Left forelimb (tissue), 1 donor: ENCODE results near the gene DAB1.

Experiments used
- DNase-seq: peaks from one replicate; pipeline ENCODE4 v3.0.0-alpha.2; 2018; ENCODE audit warnings: low spot score

The DAB1 gene

DNA sequence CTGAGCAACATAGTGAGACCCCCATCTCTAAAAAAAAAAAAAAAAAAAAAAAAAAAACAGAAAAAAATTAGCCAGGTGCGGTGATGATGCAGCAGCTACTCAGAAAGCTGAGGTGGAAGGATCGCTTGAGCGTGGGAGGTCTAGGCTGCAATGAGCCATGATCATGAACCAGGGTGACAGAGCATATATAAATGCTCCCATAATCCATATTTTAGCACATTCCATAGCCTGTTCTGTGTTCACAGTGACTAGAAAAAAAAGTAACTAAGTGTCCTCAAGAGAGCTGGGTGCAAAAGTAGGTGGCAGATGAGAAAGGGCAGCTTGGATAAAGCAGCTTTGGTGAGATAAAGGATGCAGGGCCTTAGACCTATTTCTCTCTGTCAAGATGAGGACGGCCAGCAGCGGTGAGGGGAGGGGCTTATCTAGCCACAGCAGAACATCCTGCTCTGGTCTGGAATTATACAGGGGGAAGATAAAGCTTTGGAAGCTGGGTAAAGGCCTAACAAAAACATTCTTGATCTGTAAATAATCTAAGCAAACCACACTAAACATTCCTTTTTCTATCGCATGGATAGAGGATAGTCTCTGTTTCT lies 205.3 kb downstream of the DAB1 start:
- no peak for DNase-seq

- no peak for DNase-seq
Observed at GRCh38 chr1:57217905-57218304, 206.0 kb downstream of the DAB1 start.

GRCh38 chr1:57214951-57215575 lies 208.8 kb downstream of the DAB1 start:
- no peak for DNase-seq

DNA sequence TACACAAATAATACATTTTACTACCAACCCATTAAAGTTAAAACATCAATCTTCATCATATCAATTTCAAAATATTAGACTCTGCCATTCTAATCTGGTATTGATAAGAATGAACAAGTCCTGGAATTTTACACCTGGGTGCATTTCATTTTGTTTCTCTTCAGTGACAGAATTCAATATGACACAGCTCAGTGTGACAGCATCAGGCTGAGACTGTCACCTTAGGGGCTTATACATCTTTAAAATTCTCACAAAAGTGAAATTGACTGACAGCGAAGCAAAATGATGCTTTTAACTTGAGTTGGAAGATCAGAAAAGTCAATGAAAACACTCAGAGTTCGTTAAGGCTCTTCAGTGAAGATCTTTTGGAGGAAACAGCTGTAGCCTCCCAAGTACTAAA lies 213.0 kb downstream of the DAB1 start:
- DNase-seq, result no peak

GRCh38 chr1:57209495-57209894 lies 214.4 kb downstream of the DAB1 start:
- DNase-seq, result no peak

DNA sequence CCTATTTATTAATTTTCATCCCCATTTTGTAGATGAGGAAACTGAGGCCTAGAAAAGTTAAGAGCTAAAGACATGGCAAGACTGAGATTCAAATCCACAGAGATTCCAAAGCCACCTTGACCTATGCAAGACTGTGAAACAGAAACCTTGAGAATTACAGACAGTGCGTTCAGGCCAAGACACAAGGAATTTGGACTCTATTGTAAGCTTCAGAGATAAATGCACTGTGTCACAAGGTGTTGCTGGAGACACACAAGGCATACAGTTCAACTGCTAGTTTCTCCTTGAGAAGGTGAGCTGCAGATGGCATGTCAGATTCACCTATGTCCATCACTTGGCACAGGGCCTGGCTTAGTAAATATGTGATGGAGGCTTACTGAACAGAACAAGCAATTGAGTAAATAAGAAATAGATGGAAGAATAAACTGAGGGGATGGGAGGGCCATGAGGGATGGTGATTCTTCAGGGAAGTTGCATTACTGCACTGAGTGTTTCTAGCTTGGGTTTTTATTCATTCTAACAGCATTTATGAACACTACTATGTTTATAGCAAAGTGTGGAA lies 215.0 kb downstream of the DAB1 start:
- no peak for DNase-seq

- DNase-seq, result no peak
Observed at GRCh38 chr1:57206038-57206437, 217.8 kb downstream of the DAB1 start.

DNA sequence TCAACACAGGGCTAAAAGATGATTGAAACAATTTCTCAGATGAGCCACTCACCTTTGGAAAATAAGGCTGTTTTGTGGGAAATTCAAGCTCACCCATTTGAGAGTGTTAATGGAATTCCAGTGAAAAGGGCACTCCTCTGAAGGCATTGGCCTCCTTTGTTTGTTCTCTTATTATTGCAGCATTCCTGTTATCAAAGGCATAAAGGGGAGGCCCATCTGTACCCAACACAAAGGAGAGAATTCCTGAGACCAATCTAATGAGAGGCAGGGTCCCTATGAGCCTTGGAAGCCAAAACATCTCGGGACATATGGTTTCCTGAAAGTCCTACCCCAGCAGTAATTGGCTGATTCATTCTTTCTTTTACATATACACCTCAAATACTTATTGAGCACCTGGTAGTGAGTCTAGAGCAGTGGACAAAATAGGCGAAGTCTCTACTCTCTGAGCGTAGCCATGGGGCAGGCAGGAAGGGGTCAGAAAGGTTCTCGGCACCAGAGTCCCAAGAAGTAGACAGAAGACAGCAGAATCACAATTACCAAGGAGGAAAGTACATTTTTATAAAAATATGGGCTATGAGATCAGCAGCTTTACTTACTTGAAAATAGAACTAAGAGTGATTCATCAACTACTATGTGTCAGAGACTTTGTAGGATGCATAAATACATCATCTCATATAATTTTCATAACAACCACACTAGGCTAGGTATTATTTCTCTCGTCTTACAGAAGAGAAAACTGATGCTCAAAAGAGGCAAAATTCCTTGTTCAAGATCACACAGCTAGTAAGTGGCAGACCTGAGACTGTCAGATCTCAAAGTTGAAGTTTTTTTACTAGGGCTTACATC lies 218.7 kb downstream of the DAB1 start:
- no peak for DNase-seq

- DNase-seq, result no peak
Observed at GRCh38 chr1:57204091-57204490, 219.8 kb downstream of the DAB1 start.

DNA sequence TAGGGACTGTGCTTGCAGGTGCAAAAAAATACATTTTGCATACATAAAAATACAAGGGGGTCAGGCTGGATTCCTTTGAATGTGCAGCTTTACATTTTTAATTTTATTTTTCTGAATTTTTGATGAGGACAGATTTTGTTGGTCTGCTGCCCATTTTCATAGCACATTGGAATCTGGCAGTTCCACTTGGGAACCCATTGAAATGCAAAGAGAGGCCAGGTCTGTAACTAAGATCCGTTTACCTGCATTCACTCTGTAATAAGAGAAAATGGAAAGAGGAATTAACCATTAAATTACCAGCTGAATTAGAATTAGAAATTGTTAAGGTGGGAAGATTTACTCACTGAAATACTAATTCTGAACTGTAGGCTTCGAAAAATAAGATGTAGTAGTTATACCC lies 221.6 kb downstream of the DAB1 start:
- DNase-seq, result no peak

DNA sequence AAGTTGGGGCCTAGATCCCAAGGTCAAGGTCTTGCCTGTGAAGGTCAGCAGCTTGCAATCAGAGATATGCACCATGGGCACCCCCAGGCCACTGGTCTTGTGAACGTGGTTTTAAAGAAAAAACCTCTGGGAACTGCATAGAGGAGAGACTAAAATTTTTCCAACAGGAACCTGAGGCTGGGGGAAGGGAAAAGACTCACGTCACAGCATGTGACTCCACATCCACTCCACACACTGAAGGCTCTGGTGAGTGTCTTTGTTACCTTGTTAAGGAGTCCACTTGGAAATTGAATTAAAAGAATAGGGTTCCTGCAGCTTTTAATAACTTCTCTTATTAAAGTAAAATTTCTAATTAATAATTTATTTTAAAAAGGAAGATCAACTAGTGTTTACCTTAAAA lies 224.9 kb downstream of the DAB1 start:
- DNase-seq, result no peak

- DNase-seq, result no peak
Observed at GRCh38 chr1:57195436-57195941, 228.4 kb downstream of the DAB1 start.

DNA sequence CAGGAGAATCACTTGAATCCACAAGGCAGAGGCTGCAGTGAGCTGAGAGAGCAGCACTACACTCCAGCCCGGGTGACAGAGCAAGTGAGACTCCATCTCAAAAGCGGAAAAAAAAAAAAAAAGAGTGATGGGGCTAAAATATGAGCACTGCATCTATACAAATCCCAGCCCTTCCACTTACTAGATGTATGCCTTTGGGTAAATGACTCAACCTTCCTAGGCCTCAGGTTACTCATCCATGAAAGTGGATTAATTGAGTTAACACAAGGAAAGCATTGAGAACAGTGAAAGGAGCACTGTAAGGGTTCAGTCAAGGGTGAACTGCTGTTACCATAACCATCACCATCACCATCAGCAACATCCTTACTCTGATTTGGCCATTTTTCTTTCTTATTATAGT lies 231.6 kb downstream of the DAB1 start:
- no peak for DNase-seq

DNA sequence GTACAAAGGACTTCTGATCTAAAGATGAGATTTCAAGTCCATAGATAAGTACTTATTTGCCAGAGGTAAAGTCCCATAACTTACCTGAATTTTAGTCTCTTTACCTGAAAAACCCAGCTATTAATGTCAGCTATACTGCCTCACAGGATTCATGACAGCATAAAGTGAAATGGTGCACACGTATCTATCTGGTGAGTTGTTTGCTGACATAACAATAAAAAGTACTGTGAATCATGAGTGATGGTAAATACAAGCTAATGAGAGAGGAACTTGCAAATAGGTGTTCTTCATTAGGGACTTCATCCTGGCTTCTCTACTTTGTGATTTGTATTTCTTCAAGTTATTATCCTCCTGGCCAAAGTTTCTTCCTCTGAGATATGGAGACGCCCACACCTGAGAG lies 233.0 kb downstream of the DAB1 start:
- DNase-seq, result no peak

- DNase-seq, result no peak
Observed at GRCh38 chr1:57188168-57188567, 235.7 kb downstream of the DAB1 start.

DNA sequence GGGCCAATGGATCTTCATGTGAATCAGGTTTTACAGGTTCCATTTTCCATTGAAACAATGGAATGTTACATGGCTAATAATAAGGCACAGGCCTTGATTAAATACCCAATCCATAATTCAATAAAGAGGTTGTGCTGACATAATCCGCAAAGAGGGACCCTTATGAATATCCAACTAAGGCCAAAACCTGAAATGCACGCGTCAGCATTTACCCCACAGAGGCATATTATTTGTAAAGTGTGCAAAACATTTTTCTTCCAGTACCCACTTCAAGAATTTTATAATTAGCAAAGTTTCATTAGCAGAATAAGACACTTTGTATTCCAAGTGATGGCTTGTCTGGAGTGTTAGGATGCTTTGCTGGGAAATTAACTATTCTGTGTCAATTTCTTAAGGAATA lies 237.4 kb downstream of the DAB1 start:
- DNase-seq, result no peak

- DNase-seq, result no peak
Observed at GRCh38 chr1:57179001-57179400, 244.9 kb downstream of the DAB1 start.

- no peak for DNase-seq
Observed at GRCh38 chr1:57175506-57175905, 248.4 kb downstream of the DAB1 start.

GRCh38 chr1:57172040-57172439 lies 251.8 kb downstream of the DAB1 start:
- no peak for DNase-seq

DNA sequence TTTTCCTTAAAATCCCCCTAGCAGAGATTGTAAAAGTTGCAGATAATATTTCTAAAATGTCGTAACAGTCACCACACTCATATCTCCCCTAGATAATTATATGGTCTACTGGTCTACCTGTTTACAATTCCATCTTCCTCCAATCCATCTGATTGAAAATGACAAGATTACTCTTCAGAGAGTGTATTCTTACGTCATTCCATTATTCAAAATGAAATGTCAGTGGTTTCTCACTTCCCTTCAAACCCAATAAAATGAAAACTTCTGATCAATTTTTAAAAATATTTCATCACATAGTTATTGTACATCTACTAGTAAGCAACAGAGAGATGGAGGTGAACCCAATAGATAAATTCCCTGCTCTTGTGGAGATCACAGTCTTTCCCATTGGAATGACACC lies 255.9 kb downstream of the DAB1 start:
- no peak for DNase-seq

GRCh38 chr1:57165546-57165945 lies 258.3 kb downstream of the DAB1 start:
- no peak for DNase-seq

- DNase-seq, result no peak
Observed at GRCh38 chr1:57164584-57164983, 259.3 kb downstream of the DAB1 start.

DNA sequence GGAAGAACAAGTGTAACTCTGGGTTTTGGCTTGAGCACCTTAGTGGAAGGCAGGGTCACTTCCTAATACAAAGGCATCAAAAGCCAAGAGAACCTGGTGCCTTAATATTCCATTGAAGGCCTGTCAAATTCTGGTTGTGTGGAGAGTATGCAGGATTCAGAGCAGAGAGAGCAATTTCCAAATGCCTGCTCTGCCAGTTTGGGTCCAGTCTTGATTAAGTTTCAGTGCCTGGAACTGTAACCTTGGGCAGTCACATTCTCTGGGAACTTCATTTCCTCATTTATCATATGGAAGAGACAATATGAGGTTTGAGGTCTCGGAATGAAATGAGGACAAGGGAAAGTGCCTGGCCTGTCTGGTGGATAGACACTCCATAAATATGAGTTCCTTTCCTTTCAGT lies 260.1 kb downstream of the DAB1 start:
- no peak for DNase-seq
